Panc1 (cell line): Measurements from ENCODE around the gene PSMB11. TPM values are rescaled to one million over a fixed set of nuclear protein-coding genes. Genes with fewer than 3 reads are reported as not detected.

Experiments
- ATAC-seq: fragments of 200-7000 bp; cut with Tn5 transposase; 2 replicates; pipeline ENCODE4 v1.9.1; 2020; ENCODE audit warnings: mild to moderate bottlenecking, moderate library complexity
- BruUV-seq: library from RNA; stranded (reverse); fragments of 400-500 nt; replicated peaks from 2 replicates; lab custom pipeline; 2021; lab: Mats Ljungman, UMichigan
- CTCF ChIA-PET: fragments of 300-600 bp; sonication (Branson Sonifier 250); formaldehyde crosslinking; loops from one replicate; lab custom pipeline; 2022; ENCODE audit warnings: antibody characterized with exemption; lab: Charles Lee
- POLR2A ChIA-PET: fragments of 300-600 bp; sonication (Branson Sonifier 250); formaldehyde crosslinking; loops from one replicate; lab custom pipeline; 2022; ENCODE audit warnings: antibody characterized with exemption; lab: Charles Lee
- DNase-seq: peaks from one replicate; pipeline ENCODE4 v3.0.0-alpha.2; 2010; ENCODE audit warnings: low read depth, low spot score
- H3K27ac ChIP-seq: 2 replicates; pipeline ENCODE4 v1.5.1; 2011; ENCODE audit warnings: mild to moderate bottlenecking, low read length, inconsistent platforms
- H3K27me3 ChIP-seq: fragments of 200-500 bp; sonication (Bioruptor generic); 2 replicates; pipeline ENCODE4 v1.6.0; 2014; ENCODE audit warnings: low read length, inconsistent platforms; ENCODE audit not compliant: control insufficient read depth, insufficient read depth
- H3K36me3 ChIP-seq: fragments of 200-500 bp; sonication (Bioruptor generic); 2 replicates; pipeline ENCODE4 v1.5.1; 2014; ENCODE audit warnings: inconsistent platforms, mild to moderate bottlenecking, low read length, moderate library complexity; ENCODE audit not compliant: control insufficient read depth, insufficient read depth
- H3K4me1 ChIP-seq: 2 replicates; pipeline ENCODE4 v1.5.1; 2011; ENCODE audit warnings: inconsistent platforms, mild to moderate bottlenecking, low read length, moderate library complexity; ENCODE audit not compliant: control insufficient read depth, insufficient read depth
- H3K4me3 ChIP-seq, 2 experiments: 2 replicates each; pipeline ENCODE4 v1.5.1; 2011 to 2012; ENCODE audit warnings: low read depth in 2 of 2, low read length in 2 of 2, mild to moderate bottlenecking in 2 of 2, inconsistent platforms in 1 of 2, moderate library complexity in 1 of 2
- H3K9me3 ChIP-seq: fragments of 200-500 bp; sonication (Bioruptor generic); 2 replicates; pipeline ENCODE4 v1.5.1; 2014; ENCODE audit warnings: low read depth, mild to moderate bottlenecking, inconsistent platforms, low read length, moderate library complexity; ENCODE audit not compliant: control insufficient read depth, insufficient read depth
- POLR2AphosphoS5 ChIP-seq: IDR thresholded peaks from 2 replicates; pipeline ENCODE4 v1.6.1; 2012; ENCODE audit warnings: mild to moderate bottlenecking, low read depth, low read length, moderate library complexity
- SIN3A ChIP-seq: IDR thresholded peaks from 2 replicates; pipeline ENCODE4 v1.6.1; 2012; ENCODE audit warnings: low read depth, mild to moderate bottlenecking, low read length, moderate library complexity, borderline replicate concordance; ENCODE audit not compliant: insufficient read depth
- TCF7L2 ChIP-seq: IDR thresholded peaks from 2 replicates; pipeline ENCODE4 v1.6.1; 2011; ENCODE audit warnings: mild to moderate bottlenecking, low read depth, low read length, inconsistent platforms
- in situ Hi-C: cut with HindIII; loops from 2 replicates; pipeline ENCODE4 v1.10.0; 2016; ENCODE audit warnings: low sequenced_read_pairs, low pct_unique_long_range_greater_than_20kb
- intact Hi-C: fragments of 100-400 bp; cut with micrococcal nuclease; formaldehyde crosslinking; loops from one replicate; pipeline ENCODE4 v1.10.0; 2022; ENCODE audit not compliant: unreplicated experiment
- total RNA-seq: library from RNA; stranded (reverse); gene quantifications from one replicate; pipeline ENCODE4 v1.2.1, GENCODE V29; 2021; ENCODE audit not compliant: unreplicated experiment
- TF ChIP-seq, protein P1 (sequence below), 2 experiments: IDR thresholded peaks; 2 replicates each; pipeline ENCODE4 v1.6.1; 2011 to 2012; ENCODE audit warnings: low read depth in 2 of 2, control low read depth in 1 of 2, low read length in 1 of 2, mild to moderate bottlenecking in 1 of 2, moderate library complexity in 1 of 2; ENCODE audit not compliant: insufficient read depth in 1 of 2
- TF ChIP-seq, protein P2 (sequence below): fragments of 450-650 bp; IDR thresholded peaks from 2 replicates; pipeline ENCODE4 v1.5.1; 2017; ENCODE audit warnings: mild to moderate bottlenecking

PSMB11 gene
- total RNA-seq, 1 experiment from 2014 or later = not detected

DNA sequence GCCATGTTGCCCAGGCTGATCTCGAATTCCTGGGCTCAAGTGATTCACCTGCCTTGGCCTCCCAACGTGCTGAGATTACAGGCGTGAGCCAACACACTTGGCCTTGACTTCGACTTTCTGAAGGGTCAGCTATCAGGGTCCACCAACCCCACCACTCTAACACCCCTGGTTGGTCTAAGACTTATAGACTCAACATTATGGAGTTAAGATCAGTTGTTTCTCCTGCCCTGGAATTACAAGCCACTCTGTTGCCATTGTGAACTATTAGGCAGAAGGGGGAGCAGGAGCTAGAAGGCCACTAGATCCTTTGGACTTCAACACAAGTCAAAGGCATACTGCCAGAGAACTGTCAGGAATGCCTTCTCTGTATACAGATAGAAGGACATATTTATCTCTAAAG lies 1.9 kb upstream of the PSMB11 start:
- intact Hi-C loops = no loop called here
- POLR2A ChIA-PET = no interaction called here

GRCh38 chr14:23041729-23042128 lies 283 bp upstream of the PSMB11 start:
- in situ Hi-C loops (no loop called here), intact Hi-C loops (no loop called here)
- POLR2A ChIA-PET = interaction anchor here (0.5 to 0.6 kb wide), 2 partner anchors 37 to 54 kb away, joined by 7 read pairs; no protein-coding TSS in a partner anchor

More for the DNA sequence above, 1.9 kb upstream of the PSMB11 start:
- TF ChIP-seq, protein P1, sequence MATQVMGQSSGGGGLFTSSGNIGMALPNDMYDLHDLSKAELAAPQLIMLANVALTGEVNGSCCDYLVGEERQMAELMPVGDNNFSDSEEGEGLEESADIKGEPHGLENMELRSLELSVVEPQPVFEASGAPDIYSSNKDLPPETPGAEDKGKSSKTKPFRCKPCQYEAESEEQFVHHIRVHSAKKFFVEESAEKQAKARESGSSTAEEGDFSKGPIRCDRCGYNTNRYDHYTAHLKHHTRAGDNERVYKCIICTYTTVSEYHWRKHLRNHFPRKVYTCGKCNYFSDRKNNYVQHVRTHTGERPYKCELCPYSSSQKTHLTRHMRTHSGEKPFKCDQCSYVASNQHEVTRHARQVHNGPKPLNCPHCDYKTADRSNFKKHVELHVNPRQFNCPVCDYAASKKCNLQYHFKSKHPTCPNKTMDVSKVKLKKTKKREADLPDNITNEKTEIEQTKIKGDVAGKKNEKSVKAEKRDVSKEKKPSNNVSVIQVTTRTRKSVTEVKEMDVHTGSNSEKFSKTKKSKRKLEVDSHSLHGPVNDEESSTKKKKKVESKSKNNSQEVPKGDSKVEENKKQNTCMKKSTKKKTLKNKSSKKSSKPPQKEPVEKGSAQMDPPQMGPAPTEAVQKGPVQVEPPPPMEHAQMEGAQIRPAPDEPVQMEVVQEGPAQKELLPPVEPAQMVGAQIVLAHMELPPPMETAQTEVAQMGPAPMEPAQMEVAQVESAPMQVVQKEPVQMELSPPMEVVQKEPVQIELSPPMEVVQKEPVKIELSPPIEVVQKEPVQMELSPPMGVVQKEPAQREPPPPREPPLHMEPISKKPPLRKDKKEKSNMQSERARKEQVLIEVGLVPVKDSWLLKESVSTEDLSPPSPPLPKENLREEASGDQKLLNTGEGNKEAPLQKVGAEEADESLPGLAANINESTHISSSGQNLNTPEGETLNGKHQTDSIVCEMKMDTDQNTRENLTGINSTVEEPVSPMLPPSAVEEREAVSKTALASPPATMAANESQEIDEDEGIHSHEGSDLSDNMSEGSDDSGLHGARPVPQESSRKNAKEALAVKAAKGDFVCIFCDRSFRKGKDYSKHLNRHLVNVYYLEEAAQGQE (IDR thresholded peaks at IDR 0.05; ENCODE audit: insufficient read depth in 1 of 2, low read depth in 2 of 2, low read length in 1 of 2) = no peak
- TF ChIP-seq SIN3A = no peak
- no peak for TF ChIP-seq POLR2AphosphoS5
- TF ChIP-seq TCF7L2 = no peak
- TF ChIP-seq, protein P2, sequence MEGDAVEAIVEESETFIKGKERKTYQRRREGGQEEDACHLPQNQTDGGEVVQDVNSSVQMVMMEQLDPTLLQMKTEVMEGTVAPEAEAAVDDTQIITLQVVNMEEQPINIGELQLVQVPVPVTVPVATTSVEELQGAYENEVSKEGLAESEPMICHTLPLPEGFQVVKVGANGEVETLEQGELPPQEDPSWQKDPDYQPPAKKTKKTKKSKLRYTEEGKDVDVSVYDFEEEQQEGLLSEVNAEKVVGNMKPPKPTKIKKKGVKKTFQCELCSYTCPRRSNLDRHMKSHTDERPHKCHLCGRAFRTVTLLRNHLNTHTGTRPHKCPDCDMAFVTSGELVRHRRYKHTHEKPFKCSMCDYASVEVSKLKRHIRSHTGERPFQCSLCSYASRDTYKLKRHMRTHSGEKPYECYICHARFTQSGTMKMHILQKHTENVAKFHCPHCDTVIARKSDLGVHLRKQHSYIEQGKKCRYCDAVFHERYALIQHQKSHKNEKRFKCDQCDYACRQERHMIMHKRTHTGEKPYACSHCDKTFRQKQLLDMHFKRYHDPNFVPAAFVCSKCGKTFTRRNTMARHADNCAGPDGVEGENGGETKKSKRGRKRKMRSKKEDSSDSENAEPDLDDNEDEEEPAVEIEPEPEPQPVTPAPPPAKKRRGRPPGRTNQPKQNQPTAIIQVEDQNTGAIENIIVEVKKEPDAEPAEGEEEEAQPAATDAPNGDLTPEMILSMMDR = no peak
- ATAC-seq (no peak), DNase-seq (no peak)
- Histone ChIP-seq H3K36me3 (no peaks in the 10 kb centered on the region), H3K27ac (no peak overlapping the region), H3K4me3 (no peak overlapping the region), H3K27me3 (no peaks in the 10 kb centered on the region), H3K4me1 (no peaks in the 10 kb centered on the region; the same call in 1 of the 2 replicates), H3K9me3 (no peaks in the 10 kb centered on the region)
- CTCF ChIA-PET = interaction anchor here (0.7 kb wide), 1 partner anchor 476 kb away, joined by 6 read pairs; no protein-coding TSS in a partner anchor
- BruUV-seq = no TSS peak
- in situ Hi-C loops = no loop called here

More at GRCh38 chr14:23041729-23042128, 283 bp upstream of the PSMB11 start:
- BruUV-seq = no TSS peak
- DNase-seq = no peak
- no peak for ATAC-seq
- Histone ChIP-seq H3K9me3 (no peaks in the 10 kb centered on the region), H3K27ac (no peak overlapping the region), H3K4me1 (no peaks in the 10 kb centered on the region), H3K36me3 (no peaks in the 10 kb centered on the region), H3K4me3 (no peak overlapping the region), H3K27me3 (no peaks in the 10 kb centered on the region)
- CTCF ChIA-PET = interaction anchor here (1.0 kb wide), 1 partner anchor 11 kb away, joined by 3 read pairs; no protein-coding TSS in a partner anchor
- no peak for TF ChIP-seq TCF7L2
- TF ChIP-seq, protein P2 = no peak
